Daoy (cell line): ENCODE results near the gene RMDN3. TPM values are rescaled to one million over a fixed set of nuclear protein-coding genes. Genes with fewer than 3 reads are reported as not detected.

Source experiments
- DNase-seq: peaks from one replicate; pipeline ENCODE4 v3.0.0-alpha.2; 2015; ENCODE audit warnings: low read depth
- total RNA-seq: library from RNA; depleted of rRNA; stranded (reverse); fragments of >200 nt; shearing (Covaris generic); gene quantifications from 2 replicates; pipeline ENCODE4 v1.2.3, GENCODE V29; 2014

Gene RMDN3
- total RNA-seq, 1 experiment from 2014 or later: 20.6 TPM

- DNase-seq: no peak
These were observed 17.0 kb upstream of the RMDN3 start for GRCh38 chr15:40772014-40772413.

GRCh38 chr15:40771242-40771641 is 16.2 kb upstream of the RMDN3 start:
- DNase-seq: no peak

- DNase-seq: peak; percentile 22
These were observed 15.2 kb upstream of the RMDN3 start for GRCh38 chr15:40770147-40770721.

- DNase-seq: peak; percentile 92
These were observed 14.5 kb upstream of the RMDN3 start, which contains the start of gene C15orf62 for GRCh38 chr15:40769274-40770146. TSS of gene C15orf62 (plus strand) at chr15:40769980. CDS start at chr15:40770496, 516 bp downstream.

- peak; percentile 79 for DNase-seq
These were observed 13.6 kb upstream of the RMDN3 start for GRCh38 chr15:40768521-40769273.

GRCh38 chr15:40767838-40768500 is 12.9 kb upstream of the RMDN3 start:
- DNase-seq: no peak

- peak; percentile 81 for DNase-seq
These were observed 12.1 kb upstream of the RMDN3 start for GRCh38 chr15:40766906-40767837.

GRCh38 chr15:40766194-40766815 is 11.3 kb upstream of the RMDN3 start:
- DNase-seq: peak; percentile 36

GRCh38 chr15:40764629-40765103 is 9.6 kb upstream of the RMDN3 start:
- DNase-seq: no peak

- peak; percentile 73 for DNase-seq
These were observed 9.0 kb upstream of the RMDN3 start, which contains the start of gene GCHFR for GRCh38 chr15:40763801-40764628. TSS of gene GCHFR (plus strand) at chr15:40764068. CDS start at chr15:40764181, 113 bp downstream.

- DNase-seq: peak; percentile 73
These were observed 8.1 kb upstream of the RMDN3 start for GRCh38 chr15:40762919-40763800.

GRCh38 chr15:40759961-40760360 is 4.9 kb upstream of the RMDN3 start:
- no peak for DNase-seq

- DNase-seq: no peak
These were observed 1.9 kb upstream of the RMDN3 start for GRCh38 chr15:40756938-40757337.

- no peak for DNase-seq
These were observed 756 bp upstream of the RMDN3 start for GRCh38 chr15:40755812-40756208.

GRCh38 chr15:40754574-40754882 is 526 bp downstream of the RMDN3 start:
- DNase-seq: no peak

- no peak for DNase-seq
These were observed 3.3 kb downstream of the RMDN3 start for GRCh38 chr15:40751745-40752144.

GRCh38 chr15:40750885-40751284 is 4.2 kb downstream of the RMDN3 start:
- no peak for DNase-seq

- DNase-seq: no peak
These were observed 5.9 kb downstream of the RMDN3 start for GRCh38 chr15:40749151-40749630.
